ENCODE data around the gene SRMS. TPM values are rescaled to one million over a fixed set of nuclear protein-coding genes. Genes with fewer than 3 reads are reported as not detected.

Gene SRMS
- total and polyA plus RNA-seq, 5 donors from 2014 or later: not detected

DNA sequence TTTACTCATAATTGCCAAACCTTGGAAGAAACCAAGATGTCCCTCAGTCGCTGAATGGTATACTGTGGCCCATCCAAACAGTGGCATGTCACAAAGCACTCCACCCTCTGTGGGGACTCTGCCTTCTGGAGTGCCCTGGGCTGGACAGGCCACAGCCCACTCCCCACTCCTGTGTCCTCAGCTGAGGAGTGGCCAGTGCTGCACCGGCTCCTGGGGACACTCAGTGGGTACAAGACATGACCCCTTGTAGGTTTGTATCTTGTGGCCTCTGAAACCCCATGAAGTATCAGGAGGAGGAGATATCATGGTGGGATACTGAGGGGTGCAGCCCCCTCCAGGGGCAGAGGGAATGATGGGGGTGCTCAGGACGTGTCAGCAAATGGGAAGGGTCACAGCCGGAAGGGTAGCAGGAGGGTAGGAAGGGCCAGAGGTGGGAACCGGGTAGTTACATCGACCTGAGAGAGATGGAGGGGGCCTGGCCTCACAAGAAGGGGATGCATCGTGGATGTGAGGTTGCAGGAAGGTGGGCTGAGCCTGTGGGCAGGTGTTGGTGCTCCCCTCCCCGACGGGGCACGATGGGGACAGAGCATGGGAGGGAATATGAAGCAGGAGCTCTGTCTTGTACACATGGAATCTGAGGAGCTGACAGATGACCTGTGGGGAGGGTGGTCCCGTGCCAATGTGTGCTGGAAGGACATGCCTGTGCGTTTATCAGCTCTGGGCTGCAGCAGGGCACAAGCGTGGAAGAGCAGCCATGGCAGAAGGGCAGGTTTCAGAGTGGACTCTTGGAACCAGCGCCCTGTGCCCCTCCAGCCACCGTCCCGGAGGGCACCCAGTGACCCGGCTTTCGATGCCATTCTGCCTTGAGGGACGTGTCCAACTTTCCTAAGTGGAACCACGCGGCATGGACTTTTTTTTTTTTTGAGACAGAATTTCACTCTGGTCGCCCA is 38.3 kb upstream of the SRMS start:
- peak overlapping the region in 1 of 3 donors; percentile 95 for H3K27ac Mint-ChIP-seq
- H3K4me3 ChIP-seq (ENCODE audit: low read depth, low read length): no peak overlapping the region
- H3K4me1 ChIP-seq (ENCODE audit: control insufficient read depth, insufficient read depth, low read length, poor library complexity, severe bottlenecking): peaks cover 3% of the 10 kb centered on the region
- peaks cover 0 to 11% (median 3%) of the 10 kb centered on the region in 4 donors for H3K4me1 Mint-ChIP-seq
- no peak overlapping the region for H3K27ac ChIP-seq (ENCODE audit: insufficient read depth, low read length, poor library complexity, severe bottlenecking)
- no peak for DNase-seq
- peaks cover 9% of the 10 kb centered on the region for H3K36me3 ChIP-seq (ENCODE audit: control insufficient read depth, insufficient read depth, low read length)
- no peaks in the 10 kb centered on the region for H3K9me3 ChIP-seq (ENCODE audit: control insufficient read depth in 2 of 2, low read length in 2 of 2)
- H3K27me3 Mint-ChIP-seq: peaks cover 1% of the 10 kb centered on the region
- H3K4me3 Mint-ChIP-seq: no peak overlapping the region
- no peaks in the 10 kb centered on the region for H3K9me3 Mint-ChIP-seq
- H3K27me3 ChIP-seq (ENCODE audit: control insufficient read depth, insufficient read depth, low read length): no peaks in the 10 kb centered on the region
- ATAC-seq (ENCODE audit: low read depth in 2 of 2): no peak
- H3K36me3 Mint-ChIP-seq: peaks cover 5% of the 10 kb centered on the region

DNA sequence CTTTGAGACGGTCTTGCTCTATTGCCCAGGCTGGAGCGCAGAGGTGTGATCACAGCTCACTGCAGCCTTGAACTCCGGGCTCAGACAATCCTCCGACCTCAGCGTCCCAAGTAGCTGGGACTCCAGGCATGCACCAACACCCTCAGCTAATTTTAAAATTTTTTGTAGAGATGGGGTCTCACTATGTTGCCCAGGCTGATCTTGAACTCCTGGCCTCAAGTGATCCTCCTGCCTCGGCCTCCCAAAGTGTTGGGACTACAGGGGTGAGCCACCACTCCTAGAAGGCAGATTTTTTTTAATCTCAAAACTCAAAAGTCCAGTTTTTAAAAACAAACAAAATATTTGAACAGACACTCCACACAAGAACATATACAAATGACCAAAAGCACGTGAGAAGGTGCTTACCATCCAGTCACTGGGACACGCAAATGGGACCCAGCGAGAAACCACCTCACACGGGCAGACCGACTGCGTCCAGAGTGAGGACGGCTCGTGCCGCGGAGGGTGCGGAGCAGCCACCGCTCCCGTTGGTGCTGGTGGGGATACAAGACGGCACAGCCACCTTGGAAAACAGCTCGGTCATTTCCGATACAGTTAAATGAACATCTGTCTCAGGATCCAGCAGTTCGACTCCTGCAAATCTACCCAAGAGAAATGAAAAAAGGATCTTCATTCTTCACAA is 35.0 kb upstream of the SRMS start:
- no peaks in the 10 kb centered on the region for H3K36me3 Mint-ChIP-seq
- H3K4me1 Mint-ChIP-seq: peaks cover 0 to 12% (median 1%) of the 10 kb centered on the region in 4 donors
- no peak overlapping the region for H3K27ac Mint-ChIP-seq
- H3K27me3 Mint-ChIP-seq: peaks cover 10% of the 10 kb centered on the region
- Histone ChIP-seq H3K36me3 (ENCODE audit: control insufficient read depth, insufficient read depth, low read length) (no peaks in the 10 kb centered on the region), H3K27me3 (ENCODE audit: control insufficient read depth, insufficient read depth, low read length) (no peaks in the 10 kb centered on the region), H3K27ac (ENCODE audit: insufficient read depth, low read length, poor library complexity, severe bottlenecking) (no peak overlapping the region), H3K4me3 (ENCODE audit: low read depth, low read length) (no peak overlapping the region), H3K4me1 (ENCODE audit: control insufficient read depth, insufficient read depth, low read length, poor library complexity, severe bottlenecking) (peaks cover 4% of the 10 kb centered on the region), H3K9me3 (ENCODE audit: control insufficient read depth in 2 of 2, low read length in 2 of 2) (no peaks in the 10 kb centered on the region)
- ATAC-seq (ENCODE audit: low read depth in 2 of 2): no peak
- DNase-seq: no peak
- no peaks in the 10 kb centered on the region for H3K9me3 Mint-ChIP-seq
- no peak overlapping the region for H3K4me3 Mint-ChIP-seq

DNA sequence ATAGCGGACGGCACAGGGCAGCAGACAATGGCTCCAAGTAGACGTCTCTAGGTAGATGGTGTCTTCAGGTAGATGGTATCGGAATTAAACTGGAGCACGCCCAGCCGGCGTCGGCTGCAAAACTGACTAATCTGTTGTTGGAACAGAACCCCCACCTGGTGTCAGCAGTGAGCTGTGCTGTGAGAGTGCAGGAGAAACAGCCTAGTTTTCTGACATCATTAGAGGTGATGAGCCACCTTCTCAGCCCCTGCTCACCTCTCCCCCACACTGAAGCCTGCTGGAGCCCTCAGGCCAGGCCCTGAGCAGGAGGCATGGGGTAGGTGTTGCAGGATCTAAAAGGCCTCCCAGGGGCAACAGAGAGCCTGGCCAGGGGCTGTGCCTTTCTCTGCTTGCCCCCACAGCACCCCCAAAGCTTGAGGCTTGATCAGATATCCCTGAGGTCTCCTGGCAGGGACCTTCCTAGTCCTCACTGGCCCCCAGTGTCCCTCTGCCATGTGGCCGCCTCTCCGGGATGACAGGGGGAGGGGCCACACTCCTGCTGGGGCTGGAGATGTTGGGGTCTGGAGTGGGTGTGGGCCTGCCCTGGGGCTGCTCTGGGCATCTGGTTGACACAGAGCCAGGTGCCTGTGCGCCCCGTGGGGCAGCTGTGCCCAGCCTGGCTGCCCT is 33.4 kb upstream of the SRMS start:
- H3K4me3 ChIP-seq (ENCODE audit: low read depth, low read length): no peak overlapping the region
- DNase-seq: peak; percentile 51 to 77 (median 76)
- Mint-ChIP-seq H3K36me3 (no peaks in the 10 kb centered on the region), H3K9me3 (peaks cover 0 to 2% (median 0%) of the 10 kb centered on the region in 7 donors), H3K27me3 (peaks cover 10% of the 10 kb centered on the region), H3K4me1 (peaks cover 0 to 10% (median 4%) of the 10 kb centered on the region in 4 donors), H3K27ac (no peak overlapping the region), H3K4me3 (peak overlapping the region in 1 of 4 donors; percentile 18)
- H3K27me3 ChIP-seq (ENCODE audit: control insufficient read depth, insufficient read depth, low read length): no peaks in the 10 kb centered on the region
- H3K27ac ChIP-seq (ENCODE audit: insufficient read depth, low read length, poor library complexity, severe bottlenecking): no peak overlapping the region
- ATAC-seq (ENCODE audit: low read depth in 2 of 2): peak; percentile 91 to 94
- no peaks in the 10 kb centered on the region for H3K36me3 ChIP-seq (ENCODE audit: control insufficient read depth, insufficient read depth, low read length)
- peaks cover 4% of the 10 kb centered on the region for H3K4me1 ChIP-seq (ENCODE audit: control insufficient read depth, insufficient read depth, low read length, poor library complexity, severe bottlenecking)
- no peaks in the 10 kb centered on the region for H3K9me3 ChIP-seq (ENCODE audit: control insufficient read depth in 2 of 2, low read length in 2 of 2)

DNA sequence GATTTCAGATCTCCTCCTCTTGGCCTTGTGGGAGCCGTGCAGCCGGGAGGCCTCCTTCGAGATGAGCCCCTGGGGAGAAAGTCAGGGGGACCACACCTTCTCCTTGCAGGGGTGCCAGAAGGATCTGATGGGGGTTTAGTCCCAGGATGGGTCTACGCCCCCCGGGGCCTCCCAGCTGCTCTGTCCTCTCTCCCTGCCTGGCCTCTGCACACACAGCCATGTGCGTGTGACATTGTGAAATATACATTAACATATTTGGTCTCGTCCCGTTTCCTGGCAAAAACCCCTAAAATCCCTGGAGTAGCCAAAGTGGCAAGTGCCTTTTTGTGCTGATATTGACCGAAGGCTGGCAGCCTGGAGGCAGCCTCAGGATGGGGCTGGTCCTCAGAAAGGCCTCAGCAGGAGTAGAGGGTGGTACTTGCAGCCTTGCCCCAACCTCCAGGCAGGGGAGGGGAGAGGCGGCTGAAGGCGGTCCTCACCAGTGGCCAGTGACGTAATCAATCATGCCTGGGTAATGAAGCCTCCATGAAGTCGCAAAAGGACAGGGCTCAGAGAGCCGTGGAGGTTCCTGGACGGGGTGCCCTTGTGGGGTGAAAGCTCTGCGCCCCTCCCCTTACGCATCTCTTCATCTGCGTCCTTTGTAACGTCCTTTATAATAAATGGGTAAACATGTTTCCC is 31.6 kb upstream of the SRMS start:
- peaks cover 12% of the 10 kb centered on the region for H3K4me1 ChIP-seq (ENCODE audit: control insufficient read depth, insufficient read depth, low read length, poor library complexity, severe bottlenecking)
- Mint-ChIP-seq H3K4me3 (peak overlapping the region in 1 of 4 donors; percentile 69), H3K4me1 (peaks cover 0 to 10% (median 4%) of the 10 kb centered on the region in 4 donors), H3K27ac (no peak overlapping the region), H3K9me3 (peaks cover 0 to 2% (median 0%) of the 10 kb centered on the region in 7 donors), H3K27me3 (peaks cover 10% of the 10 kb centered on the region), H3K36me3 (no peaks in the 10 kb centered on the region)
- DNase-seq (no peak), ATAC-seq (ENCODE audit: low read depth in 2 of 2) (no peak)
- H3K27ac ChIP-seq (ENCODE audit: insufficient read depth, low read length, poor library complexity, severe bottlenecking): no peak overlapping the region
- H3K27me3 ChIP-seq (ENCODE audit: control insufficient read depth, insufficient read depth, low read length): no peaks in the 10 kb centered on the region
- no peaks in the 10 kb centered on the region for H3K9me3 ChIP-seq (ENCODE audit: control insufficient read depth in 2 of 2, low read length in 2 of 2)
- no peaks in the 10 kb centered on the region for H3K36me3 ChIP-seq (ENCODE audit: control insufficient read depth, insufficient read depth, low read length)
- no peak overlapping the region for H3K4me3 ChIP-seq (ENCODE audit: low read depth, low read length)

DNA sequence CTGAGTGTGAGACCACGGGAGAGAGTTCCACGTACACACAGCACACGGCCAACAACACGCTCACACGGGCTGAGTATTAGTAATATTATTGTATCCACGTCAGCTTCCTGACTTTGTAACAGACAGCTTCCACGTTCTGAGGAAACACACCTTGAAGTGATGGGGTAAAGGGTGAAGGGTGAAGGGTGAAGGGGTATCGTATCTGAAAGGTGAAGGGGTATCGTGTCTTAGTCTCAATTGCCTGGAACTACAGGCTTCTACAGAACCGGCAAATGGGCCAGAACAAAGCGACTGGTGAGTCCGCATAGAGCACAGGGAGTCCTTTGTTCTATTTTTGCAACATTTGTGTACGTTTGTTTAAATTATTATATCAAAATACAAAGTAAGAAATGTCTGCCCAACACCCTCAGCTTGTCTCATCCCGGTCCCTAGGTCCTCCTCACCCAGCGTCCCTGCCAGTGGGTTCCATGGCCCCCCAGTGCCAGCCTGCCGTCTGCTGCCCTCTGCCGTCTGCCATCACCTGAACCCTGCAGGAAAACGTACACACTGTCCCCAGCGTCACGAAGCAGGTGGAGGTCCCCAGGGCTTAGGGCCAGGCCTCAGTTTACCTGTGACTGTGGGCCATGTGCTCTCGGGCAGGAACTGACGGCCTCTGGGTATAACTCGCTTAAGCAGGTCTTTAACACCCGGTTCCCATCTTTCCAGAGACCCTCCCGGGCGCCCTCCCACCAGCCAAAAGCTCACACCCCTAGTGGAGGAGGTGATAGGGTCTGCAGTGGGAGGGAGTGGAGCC is 30.9 kb upstream of the SRMS start:
- no peaks in the 10 kb centered on the region for H3K36me3 Mint-ChIP-seq
- Histone ChIP-seq H3K36me3 (ENCODE audit: control insufficient read depth, insufficient read depth, low read length) (no peaks in the 10 kb centered on the region), H3K9me3 (ENCODE audit: control insufficient read depth in 2 of 2, low read length in 2 of 2) (no peaks in the 10 kb centered on the region), H3K27me3 (ENCODE audit: control insufficient read depth, insufficient read depth, low read length) (no peaks in the 10 kb centered on the region), H3K27ac (ENCODE audit: insufficient read depth, low read length, poor library complexity, severe bottlenecking) (no peak overlapping the region), H3K4me1 (ENCODE audit: control insufficient read depth, insufficient read depth, low read length, poor library complexity, severe bottlenecking) (peaks cover 15% of the 10 kb centered on the region), H3K4me3 (ENCODE audit: low read depth, low read length) (no peak overlapping the region)
- H3K4me3 Mint-ChIP-seq: no peak overlapping the region
- H3K27me3 Mint-ChIP-seq: peaks cover 10% of the 10 kb centered on the region
- H3K4me1 Mint-ChIP-seq: peaks cover 0 to 10% (median 3%) of the 10 kb centered on the region in 4 donors
- peaks cover 0 to 2% (median 0%) of the 10 kb centered on the region in 7 donors for H3K9me3 Mint-ChIP-seq
- no peak for ATAC-seq (ENCODE audit: low read depth in 2 of 2)
- H3K27ac Mint-ChIP-seq: no peak overlapping the region
- no peak for DNase-seq

DNA sequence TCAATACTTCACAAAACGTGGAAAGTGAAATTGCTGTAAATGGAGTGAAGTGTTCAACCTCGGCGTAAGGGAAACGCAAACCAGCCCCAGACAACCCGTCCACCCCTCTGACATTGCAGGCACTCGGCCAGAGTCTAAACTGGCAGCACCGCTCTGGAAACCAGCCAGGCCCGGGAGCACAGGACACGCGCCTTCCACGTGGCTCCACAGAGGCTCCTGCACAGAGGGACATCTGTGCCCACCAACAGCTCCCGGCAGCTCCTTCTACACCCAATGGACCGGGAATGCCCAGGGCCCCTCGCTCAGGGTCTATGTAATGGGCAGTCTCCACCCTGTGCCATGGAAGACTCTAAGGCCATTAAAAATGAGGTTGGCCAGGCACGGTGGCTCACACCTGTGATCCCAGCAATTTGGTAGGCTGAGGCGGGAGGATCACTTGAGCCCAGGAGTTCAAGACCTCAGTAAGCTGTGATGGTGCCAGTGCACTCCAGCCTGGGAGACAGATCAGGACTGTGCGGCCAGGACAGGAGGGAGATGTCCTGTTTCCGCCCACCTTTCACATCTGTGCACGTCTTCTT is 29.9 kb upstream of the SRMS start:
- peak overlapping the region in 1 of 4 donors; percentile 84 for H3K4me3 Mint-ChIP-seq

More for the DNA sequence above, 29.9 kb upstream of the SRMS start:
- Mint-ChIP-seq H3K4me1 (peaks cover 0 to 10% (median 3%) of the 10 kb centered on the region in 4 donors), H3K27ac (no peak overlapping the region), H3K36me3 (no peaks in the 10 kb centered on the region), H3K9me3 (peaks cover 0 to 2% (median 0%) of the 10 kb centered on the region in 7 donors), H3K27me3 (peaks cover 10% of the 10 kb centered on the region)
- no peak for ATAC-seq (ENCODE audit: low read depth in 2 of 2)
- Histone ChIP-seq H3K4me3 (ENCODE audit: low read depth, low read length) (no peak overlapping the region), H3K9me3 (ENCODE audit: control insufficient read depth in 2 of 2, low read length in 2 of 2) (no peaks in the 10 kb centered on the region), H3K27me3 (ENCODE audit: control insufficient read depth, insufficient read depth, low read length) (no peaks in the 10 kb centered on the region), H3K36me3 (ENCODE audit: control insufficient read depth, insufficient read depth, low read length) (no peaks in the 10 kb centered on the region), H3K27ac (ENCODE audit: insufficient read depth, low read length, poor library complexity, severe bottlenecking) (no peak overlapping the region), H3K4me1 (ENCODE audit: control insufficient read depth, insufficient read depth, low read length, poor library complexity, severe bottlenecking) (peaks cover 25% of the 10 kb centered on the region)
- no peak for DNase-seq
